Muscle layer of colon (tissue), 2 donors: Measurements from ENCODE around the gene CCBE1.

Experiments used
- H3K27ac ChIP-seq: one replicate; pipeline ENCODE4 v1.7.0; 2013; ENCODE audit warnings: low read depth, mild to moderate bottlenecking, low read length, moderate library complexity
- H3K27me3 ChIP-seq, 2 donors: one replicate each; pipeline ENCODE4 v1.7.0; 2013; ENCODE audit warnings: low read length in 2 of 2, mild to moderate bottlenecking in 2 of 2; ENCODE audit not compliant: insufficient read depth in 2 of 2, control insufficient read depth in 1 of 2
- H3K36me3 ChIP-seq: one replicate; pipeline ENCODE4 v1.7.0; 2013; ENCODE audit warnings: mild to moderate bottlenecking, low read length; ENCODE audit not compliant: insufficient read depth
- H3K4me1 ChIP-seq: one replicate; pipeline ENCODE4 v1.7.0; 2013; ENCODE audit warnings: mild to moderate bottlenecking, low read length; ENCODE audit not compliant: insufficient read depth
- H3K4me3 ChIP-seq, 2 donors: one replicate each; pipeline ENCODE4 v1.7.0; 2013; ENCODE audit warnings: low read length in 2 of 2, low read depth in 1 of 2, mild to moderate bottlenecking in 1 of 2, moderate library complexity in 1 of 2
- H3K9ac ChIP-seq: one replicate; pipeline ENCODE4 v1.7.0; 2013; ENCODE audit warnings: low read length
- H3K9me3 ChIP-seq: one replicate; pipeline ENCODE4 v1.7.0; 2013; ENCODE audit warnings: mild to moderate bottlenecking, low read length
- donor health status: abdominal sarcoma.
- donor health status: Adenocarcinoma of cecum.

CCBE1 gene

GRCh38 chr18:59505356-59505755, 191.9 kb downstream of the CCBE1 start:
- H3K9ac ChIP-seq: no peak overlapping the region
- H3K27ac ChIP-seq: no peak overlapping the region
- H3K4me1 ChIP-seq: peaks cover 65% of the 10 kb centered on the region
- H3K9me3 ChIP-seq: no peaks in the 10 kb centered on the region
- no peak overlapping the region for H3K4me3 ChIP-seq
- H3K27me3 ChIP-seq: no peaks in the 10 kb centered on the region
- no peaks in the 10 kb centered on the region for H3K36me3 ChIP-seq

GRCh38 chr18:59502274-59503175, 194.7 kb downstream of the CCBE1 start:
- H3K9ac ChIP-seq: no peak overlapping the region
- H3K4me1 ChIP-seq: peaks cover 71% of the 10 kb centered on the region
- peak overlapping the region; percentile 59 for H3K27ac ChIP-seq
- H3K9me3 ChIP-seq: no peaks in the 10 kb centered on the region
- peak overlapping the region in 1 of 2 donors; percentile 6 for H3K4me3 ChIP-seq
- H3K36me3 ChIP-seq: no peaks in the 10 kb centered on the region
- H3K27me3 ChIP-seq: no peaks in the 10 kb centered on the region

GRCh38 chr18:59501920-59502273, 195.3 kb downstream of the CCBE1 start:
- Histone ChIP-seq H3K4me1 (peaks cover 72% of the 10 kb centered on the region), H3K9ac (no peak overlapping the region), H3K4me3 (no peak overlapping the region), H3K27ac (peak overlapping the region; percentile 59), H3K9me3 (no peaks in the 10 kb centered on the region), H3K36me3 (no peaks in the 10 kb centered on the region), H3K27me3 (no peaks in the 10 kb centered on the region)

- Histone ChIP-seq H3K4me3 (no peak overlapping the region), H3K4me1 (peaks cover 71% of the 10 kb centered on the region), H3K9me3 (no peaks in the 10 kb centered on the region), H3K27ac (no peak overlapping the region), H3K27me3 (no peaks in the 10 kb centered on the region), H3K9ac (no peak overlapping the region), H3K36me3 (no peaks in the 10 kb centered on the region)
Observed at GRCh38 chr18:59500765-59501164, 196.5 kb downstream of the CCBE1 start.

GRCh38 chr18:59498506-59499086, 198.6 kb downstream of the CCBE1 start:
- Histone ChIP-seq H3K27me3 (no peaks in the 10 kb centered on the region), H3K4me3 (no peak overlapping the region), H3K36me3 (no peaks in the 10 kb centered on the region), H3K4me1 (peaks cover 53% of the 10 kb centered on the region), H3K27ac (peak overlapping the region; percentile 3), H3K9ac (no peak overlapping the region), H3K9me3 (no peaks in the 10 kb centered on the region)

- H3K4me1 ChIP-seq: peaks cover 17% of the 10 kb centered on the region
- no peaks in the 10 kb centered on the region for H3K9me3 ChIP-seq
- no peak overlapping the region for H3K27ac ChIP-seq
- H3K4me3 ChIP-seq: no peak overlapping the region
- H3K36me3 ChIP-seq: no peaks in the 10 kb centered on the region
- no peak overlapping the region for H3K9ac ChIP-seq
- H3K27me3 ChIP-seq: no peaks in the 10 kb centered on the region
Observed at GRCh38 chr18:59492756-59493421, 204.3 kb downstream of the CCBE1 start.

GRCh38 chr18:59488899-59489298, 208.3 kb downstream of the CCBE1 start:
- no peaks in the 10 kb centered on the region for H3K9me3 ChIP-seq
- no peak overlapping the region for H3K9ac ChIP-seq
- no peaks in the 10 kb centered on the region for H3K36me3 ChIP-seq
- H3K27ac ChIP-seq: no peak overlapping the region
- H3K4me3 ChIP-seq: no peak overlapping the region
- peaks cover 21% of the 10 kb centered on the region for H3K4me1 ChIP-seq
- H3K27me3 ChIP-seq: no peaks in the 10 kb centered on the region

- no peak overlapping the region for H3K4me3 ChIP-seq
- peaks cover 21% of the 10 kb centered on the region for H3K4me1 ChIP-seq
- no peaks in the 10 kb centered on the region for H3K9me3 ChIP-seq
- no peak overlapping the region for H3K27ac ChIP-seq
- no peak overlapping the region for H3K9ac ChIP-seq
- no peaks in the 10 kb centered on the region for H3K36me3 ChIP-seq
- no peaks in the 10 kb centered on the region for H3K27me3 ChIP-seq
Observed at GRCh38 chr18:59485382-59485781, 211.8 kb downstream of the CCBE1 start.

- H3K4me1 ChIP-seq: peaks cover 21% of the 10 kb centered on the region
- no peaks in the 10 kb centered on the region for H3K27me3 ChIP-seq
- no peak overlapping the region for H3K9ac ChIP-seq
- H3K27ac ChIP-seq: no peak overlapping the region
- no peak overlapping the region for H3K4me3 ChIP-seq
- H3K9me3 ChIP-seq: no peaks in the 10 kb centered on the region
- no peaks in the 10 kb centered on the region for H3K36me3 ChIP-seq
Observed at GRCh38 chr18:59484561-59485328, 212.5 kb downstream of the CCBE1 start.

GRCh38 chr18:59484131-59484530, 213.1 kb downstream of the CCBE1 start:
- Histone ChIP-seq H3K4me1 (peaks cover 21% of the 10 kb centered on the region), H3K27me3 (no peaks in the 10 kb centered on the region), H3K36me3 (no peaks in the 10 kb centered on the region), H3K27ac (no peak overlapping the region), H3K4me3 (no peak overlapping the region), H3K9me3 (no peaks in the 10 kb centered on the region), H3K9ac (no peak overlapping the region)

GRCh38 chr18:59481436-59481835, 215.8 kb downstream of the CCBE1 start:
- no peaks in the 10 kb centered on the region for H3K27me3 ChIP-seq
- H3K27ac ChIP-seq: no peak overlapping the region
- no peak overlapping the region for H3K9ac ChIP-seq
- no peaks in the 10 kb centered on the region for H3K36me3 ChIP-seq
- no peaks in the 10 kb centered on the region for H3K9me3 ChIP-seq
- no peak overlapping the region for H3K4me3 ChIP-seq
- peaks cover 20% of the 10 kb centered on the region for H3K4me1 ChIP-seq
